Measurements from ENCODE around the gene ZNF227.

GRCh38 chr19:44255705-44256411 is 43.5 kb downstream of the ZNF227 start:
- no peak for TF ChIP-seq TARDBP (IDR thresholded peaks at IDR 0.05)
- no peak for TF ChIP-seq SIN3A (IDR thresholded peaks at IDR 0.05; ENCODE audit: borderline replicate concordance in 2 of 2, control insufficient read depth in 1 of 2, low read depth in 2 of 2, low read length in 2 of 2)
- no peak for TF ChIP-seq CTCF (IDR thresholded peaks at IDR 0.05 in 2 of 3, conservative IDR thresholded peaks at IDR 0.05 in 1 of 3; ENCODE audit: insufficient read depth in 2 of 3, low read depth in 1 of 3, low read length in 3 of 3)
- no peak for TF ChIP-seq TRIM24 (IDR thresholded peaks at IDR 0.05)
- TF ChIP-seq FOXM1 (IDR thresholded peaks at IDR 0.05; ENCODE audit: low read depth) = no peak
- no peak for TF ChIP-seq FOXM1 (CRISPR knock-in tag; IDR thresholded peaks at IDR 0.05; ENCODE audit: low read depth)
- TF ChIP-seq FOXO4 (CRISPR knock-in tag; IDR thresholded peaks at IDR 0.05) = no peak
- TF ChIP-seq ZNF512 (tag; IDR thresholded peaks at IDR 0.05) = no peak
- TF ChIP-seq XRCC5 (IDR thresholded peaks at IDR 0.05; ENCODE audit: low read depth, low read length) = no peak
- no peak for TF ChIP-seq CREB1 (IDR thresholded peaks at IDR 0.05)
- TF ChIP-seq CREB1 (CRISPR knock-in tag; IDR thresholded peaks at IDR 0.05) = no peak
- no peak for TF ChIP-seq ZZZ3 (IDR thresholded peaks at IDR 0.05)
- TF ChIP-seq ZFP91 (CRISPR knock-in tag; IDR thresholded peaks at IDR 0.05) = no peak
